NCI-H526 (cell line): Measurements from ENCODE around the gene IFNAR2.

ENCODE experiments used
- DNase-seq, 2 experiments: peaks; one replicate each; lab custom pipeline; 2025; lab: John Stamatoyannopoulos, UW

The IFNAR2 gene

GRCh38 chr21:33267250-33267649, 37.5 kb downstream of the IFNAR2 start:
- DNase-seq: no peak

DNA sequence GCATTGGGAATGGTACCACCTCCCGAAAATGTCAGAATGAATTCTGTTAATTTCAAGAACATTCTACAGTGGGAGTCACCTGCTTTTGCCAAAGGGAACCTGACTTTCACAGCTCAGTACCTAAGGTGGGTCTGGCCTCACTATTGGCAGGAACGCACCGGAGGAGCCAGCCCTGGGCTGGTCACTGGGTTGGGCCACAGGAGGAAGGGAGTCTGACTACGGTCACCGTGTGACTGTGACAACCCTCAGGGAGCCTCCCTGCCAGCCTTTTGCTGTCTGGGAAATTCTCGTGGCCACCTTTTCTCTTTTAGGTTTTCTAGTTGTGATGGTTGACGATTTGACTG, 38.6 kb downstream of the IFNAR2 start:
- no peak for DNase-seq

GRCh38 chr21:33268737-33269441, 39.2 kb downstream of the IFNAR2 start:
- peak; percentile 10 to 80 for DNase-seq

- peak; percentile 73 to 83 for DNase-seq
Measured at GRCh38 chr21:33270986-33271385, 41.2 kb downstream of the IFNAR2 start.

DNA sequence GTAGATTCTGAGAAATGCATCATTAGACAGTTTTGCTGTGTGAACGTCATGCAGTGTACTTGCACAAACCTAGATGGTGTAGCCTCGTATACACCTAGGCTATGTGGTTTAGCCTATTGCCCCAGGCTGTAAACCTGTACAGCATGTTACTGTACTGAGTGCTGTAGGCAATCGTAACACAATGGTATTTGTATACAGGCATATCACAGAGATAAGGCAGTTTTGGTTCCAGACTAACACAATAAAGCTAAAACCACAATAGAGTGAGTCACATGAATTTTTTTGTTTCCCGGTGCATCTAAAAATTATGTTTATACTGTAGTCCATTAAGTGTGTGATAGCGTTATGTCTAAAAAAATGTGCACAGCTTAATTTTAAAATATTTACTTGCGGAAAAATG, 43.3 kb downstream of the IFNAR2 start:
- DNase-seq: no peak

DNA sequence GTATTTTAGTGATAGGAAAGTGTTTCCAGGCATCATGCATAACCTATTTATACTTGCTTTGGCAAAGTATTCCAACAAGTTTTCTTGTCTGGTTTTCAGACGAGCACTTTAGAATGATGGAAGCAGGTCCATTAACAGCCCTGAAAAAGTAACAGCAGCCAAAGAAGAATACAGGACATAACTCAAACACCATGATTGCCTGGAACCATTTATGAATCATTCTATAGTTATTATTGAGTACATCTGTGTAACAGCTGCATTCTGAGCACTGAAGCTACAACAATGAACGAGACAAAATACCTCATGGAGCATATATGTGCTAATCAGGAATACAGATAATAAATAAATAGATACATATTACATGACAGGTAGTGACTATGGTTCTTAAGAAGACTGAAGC, 49.0 kb downstream of the IFNAR2 start:
- no peak for DNase-seq

DNA sequence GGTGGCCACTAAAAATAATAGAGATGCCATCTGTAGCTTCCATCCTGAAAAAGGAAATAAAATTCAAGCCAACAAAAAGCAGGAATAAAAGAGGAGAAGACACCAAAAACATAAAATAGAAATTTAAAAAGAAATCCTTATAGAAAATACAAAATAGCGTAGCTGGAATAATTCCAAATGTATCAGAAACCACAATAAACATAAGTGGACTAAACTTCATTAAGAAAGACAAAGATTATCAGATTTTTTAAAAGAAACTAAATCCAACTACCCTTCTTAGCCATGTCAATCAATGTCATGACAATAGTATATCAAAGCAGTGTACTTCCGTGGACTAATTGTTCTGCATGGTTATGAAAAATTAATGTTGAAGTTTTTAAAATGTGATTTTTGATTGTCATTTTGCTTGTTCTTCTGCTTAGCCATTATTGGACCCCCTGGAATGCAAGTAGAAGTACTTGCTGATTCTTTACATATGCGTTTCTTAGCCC, 49.6 kb downstream of the IFNAR2 start:
- no peak for DNase-seq
